Measurements from ENCODE around the gene TPD52L1.

The TPD52L1 gene

DNA sequence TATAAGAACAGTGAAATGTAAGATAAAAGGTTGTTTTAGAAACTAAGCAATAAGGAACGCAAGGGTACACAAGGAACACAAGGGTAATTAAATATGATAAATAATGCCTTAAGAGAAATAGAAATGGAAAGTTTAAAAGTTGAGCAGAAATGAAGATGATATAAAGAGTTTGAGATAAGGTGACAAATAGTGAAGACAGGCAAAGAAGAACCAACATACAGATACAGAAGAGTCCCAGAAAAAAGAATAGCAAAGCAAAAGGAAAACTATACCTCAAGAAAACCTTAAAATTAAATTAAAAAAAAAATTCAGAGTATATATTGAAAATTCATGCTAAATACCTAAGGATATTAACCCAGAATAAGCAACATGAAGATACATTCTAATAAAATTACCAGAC lies 131.8 kb downstream of the TPD52L1 start:
- DNase-seq (ENCODE audit: low read depth in 1 of 2, low spot score in 1 of 2) = no peak

DNA sequence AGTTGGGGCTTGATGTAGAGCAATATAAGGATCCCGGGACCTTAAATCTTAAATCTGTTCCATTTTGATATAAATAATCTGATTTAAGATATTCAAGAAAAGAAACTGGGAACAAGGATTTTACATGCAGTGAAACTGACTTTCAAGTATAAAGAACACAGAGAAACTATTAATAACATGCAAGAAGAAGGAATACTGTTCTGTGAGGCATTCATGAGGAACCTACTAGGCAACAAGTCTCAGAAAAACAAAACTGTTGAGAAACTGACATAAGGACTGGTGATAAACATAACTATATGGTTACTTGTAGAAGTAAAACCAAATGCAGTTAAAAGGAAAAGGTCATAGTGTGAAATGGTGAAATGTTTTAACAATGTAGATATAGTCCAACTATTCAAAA lies 132.4 kb downstream of the TPD52L1 start:
- no peak for DNase-seq (ENCODE audit: low read depth in 1 of 2, low spot score in 1 of 2)
- in situ Hi-C loops (cut with HindIII; ENCODE audit: low pct_unique_long_range_greater_than_20kb, low sequenced_read_pairs) = no loop called here
- no peak for TF ChIP-seq JUND (IDR thresholded peaks at IDR 0.05; ENCODE audit: low read depth)

More for the DNA sequence above, 131.8 kb downstream of the TPD52L1 start:
- in situ Hi-C loops (cut with HindIII; ENCODE audit: low pct_unique_long_range_greater_than_20kb, low sequenced_read_pairs) = no loop called here
- no peak for TF ChIP-seq JUND (IDR thresholded peaks at IDR 0.05; ENCODE audit: low read depth)

DNA sequence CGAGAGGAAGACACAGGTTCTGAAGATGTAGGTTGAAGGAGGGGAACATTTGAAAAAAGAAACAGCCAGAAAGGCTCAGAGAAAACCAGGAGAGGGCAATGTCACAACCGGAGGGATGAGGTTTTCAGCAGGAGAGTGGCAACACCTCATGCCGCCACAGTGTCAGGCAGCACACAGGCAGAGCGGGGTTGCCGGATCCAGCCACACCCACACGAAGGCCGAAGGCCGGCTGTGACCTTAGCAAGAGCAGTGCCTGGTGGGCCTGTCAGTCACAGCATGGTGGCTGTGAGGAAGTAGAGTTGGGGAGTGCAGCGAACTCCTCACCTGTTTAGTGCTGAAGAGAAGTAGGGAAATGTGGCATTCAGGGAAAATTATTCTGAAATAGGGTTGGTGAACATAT lies 134.1 kb downstream of the TPD52L1 start:
- TF ChIP-seq JUND (IDR thresholded peaks at IDR 0.05; ENCODE audit: low read depth) = no peak
- DNase-seq (ENCODE audit: low read depth in 1 of 2, low spot score in 1 of 2) = no peak
- in situ Hi-C loops (cut with HindIII; ENCODE audit: low pct_unique_long_range_greater_than_20kb, low sequenced_read_pairs) = no loop called here

DNA sequence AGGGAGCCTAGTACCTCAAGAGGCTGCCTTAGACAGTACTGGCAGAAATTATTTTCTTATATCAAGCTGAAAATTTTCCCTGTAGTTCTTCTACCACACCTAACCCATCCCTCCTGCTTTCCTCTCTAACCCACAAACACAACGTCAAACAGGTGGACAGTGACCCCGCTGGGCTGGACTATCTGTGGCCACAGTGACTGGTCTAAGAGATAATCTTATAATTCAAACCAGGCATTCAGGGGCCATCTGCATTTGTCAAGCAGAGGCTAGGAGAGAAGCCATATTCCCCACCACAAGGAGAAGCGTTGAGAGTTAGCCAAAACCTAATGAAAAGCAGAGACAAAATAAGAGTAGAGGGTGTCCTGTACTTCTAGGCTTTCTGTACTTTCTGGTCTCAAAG lies 140.0 kb downstream of the TPD52L1 start:
- DNase-seq (ENCODE audit: low read depth in 1 of 2, low spot score in 1 of 2) = no peak
- in situ Hi-C loops (cut with HindIII; ENCODE audit: low pct_unique_long_range_greater_than_20kb, low sequenced_read_pairs) = no loop called here
- no peak for TF ChIP-seq JUND (IDR thresholded peaks at IDR 0.05; ENCODE audit: low read depth)

DNA sequence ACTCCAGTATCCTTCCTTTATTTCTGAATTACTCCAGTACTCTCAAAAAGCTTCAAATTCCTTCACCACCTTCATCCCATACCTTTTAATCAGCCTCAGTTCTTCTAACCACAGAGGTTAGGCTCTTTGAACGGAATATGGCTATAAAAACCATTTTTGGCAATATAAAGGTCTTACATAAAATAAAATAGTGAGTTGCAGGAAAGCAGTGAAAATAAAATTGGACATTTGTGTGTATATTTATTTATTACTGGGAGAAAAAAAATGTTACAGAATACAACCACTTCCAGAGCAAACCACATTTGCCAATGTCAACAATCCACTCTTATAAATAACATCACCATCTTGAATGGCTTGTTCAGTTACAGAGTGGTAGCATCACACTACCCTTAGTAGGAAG lies 140.5 kb downstream of the TPD52L1 start:
- in situ Hi-C loops (cut with HindIII; ENCODE audit: low pct_unique_long_range_greater_than_20kb, low sequenced_read_pairs) = no loop called here
- no peak for DNase-seq (ENCODE audit: low read depth in 1 of 2, low spot score in 1 of 2)
- TF ChIP-seq JUND (IDR thresholded peaks at IDR 0.05; ENCODE audit: low read depth) = no peak

DNA sequence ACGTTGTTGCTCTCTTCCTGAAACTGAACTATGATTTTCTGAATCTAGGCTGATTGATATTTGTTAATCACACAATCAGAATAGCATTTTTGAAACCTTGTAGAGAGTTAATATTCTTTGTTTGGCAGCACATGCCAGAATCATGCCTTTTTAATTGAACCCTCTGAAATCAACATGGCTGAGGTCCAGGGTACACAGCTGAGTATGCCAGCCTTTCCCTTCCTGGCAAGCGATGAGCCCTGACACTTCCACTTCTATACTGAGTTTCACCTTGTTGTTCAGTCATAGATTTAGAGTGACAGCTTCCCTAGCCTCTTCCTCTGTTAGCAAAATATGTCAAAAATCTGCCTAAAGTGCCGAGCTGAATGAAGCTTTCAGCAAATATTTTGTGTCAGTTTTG lies 141.4 kb downstream of the TPD52L1 start:
- no peak for DNase-seq (ENCODE audit: low read depth in 1 of 2, low spot score in 1 of 2)
- TF ChIP-seq JUND (IDR thresholded peaks at IDR 0.05; ENCODE audit: low read depth) = no peak
- in situ Hi-C loops (cut with HindIII; ENCODE audit: low pct_unique_long_range_greater_than_20kb, low sequenced_read_pairs) = no loop called here

DNA sequence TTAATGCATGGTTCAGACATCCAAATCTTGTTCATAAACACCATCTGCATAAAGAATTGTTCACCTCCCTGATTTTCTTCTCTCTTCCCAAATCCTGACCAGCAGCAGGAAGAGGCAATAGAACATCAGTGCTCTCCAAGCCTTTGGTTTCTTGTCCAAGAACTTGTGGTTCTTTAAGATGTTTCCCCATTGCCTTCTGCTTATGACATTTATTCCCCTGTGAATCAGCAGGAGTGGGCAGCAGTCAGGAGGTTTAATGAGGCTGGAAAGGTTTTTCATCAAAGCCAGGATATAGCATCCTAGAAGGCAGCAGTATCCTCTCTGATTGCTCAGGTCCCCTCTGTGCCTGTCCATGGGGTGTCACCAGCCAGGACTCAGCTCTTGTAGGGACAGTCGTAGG lies 142.9 kb downstream of the TPD52L1 start:
- no peak for DNase-seq (ENCODE audit: low read depth in 1 of 2, low spot score in 1 of 2)
- no peak for TF ChIP-seq JUND (IDR thresholded peaks at IDR 0.05; ENCODE audit: low read depth)
- in situ Hi-C loops (cut with HindIII; ENCODE audit: low pct_unique_long_range_greater_than_20kb, low sequenced_read_pairs) = no loop called here

DNA sequence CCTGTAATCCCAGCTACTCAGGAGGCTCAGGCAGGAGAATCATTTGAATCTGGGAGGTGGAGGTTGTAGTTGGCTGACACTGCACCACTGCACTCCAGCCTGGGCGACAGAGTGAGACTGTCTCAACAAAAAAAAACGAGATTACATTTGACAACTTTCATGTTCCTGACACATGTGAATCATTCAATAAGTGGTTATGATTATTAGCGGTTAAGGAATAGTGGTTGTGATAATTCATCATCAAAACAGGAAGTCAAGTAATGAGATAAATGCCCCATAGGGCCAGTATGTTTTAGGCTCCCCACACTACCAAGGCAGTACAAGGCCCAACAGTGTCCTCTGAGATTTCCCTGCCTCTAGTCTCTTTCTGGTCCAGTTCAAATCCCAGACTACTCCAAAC lies 145.7 kb downstream of the TPD52L1 start:
- no peak for TF ChIP-seq JUND (IDR thresholded peaks at IDR 0.05; ENCODE audit: low read depth)
- in situ Hi-C loops (cut with HindIII; ENCODE audit: low pct_unique_long_range_greater_than_20kb, low sequenced_read_pairs) = no loop called here
- no peak for DNase-seq (ENCODE audit: low read depth in 1 of 2, low spot score in 1 of 2)

DNA sequence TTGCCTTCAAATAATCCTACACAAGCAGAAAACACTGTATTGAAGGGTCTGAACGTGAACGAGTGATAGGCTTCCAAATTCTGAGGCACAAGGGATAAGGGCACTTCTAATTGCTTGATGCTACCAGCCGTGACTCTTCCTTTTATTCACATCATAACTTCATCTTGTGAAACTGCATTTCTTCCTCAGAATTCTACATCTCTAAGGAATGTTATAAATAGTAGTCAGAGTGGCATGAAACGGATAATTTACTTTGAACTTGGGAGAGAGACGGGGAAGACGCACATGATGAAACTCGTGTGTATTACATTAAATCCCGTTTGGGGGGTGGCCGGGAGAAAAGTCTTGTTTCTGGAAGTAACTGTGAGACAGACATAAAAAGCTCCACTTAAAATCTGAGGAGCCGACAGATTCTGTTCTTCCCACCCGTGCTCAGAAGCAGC lies 147.4 kb downstream of the TPD52L1 start:
- in situ Hi-C loops (cut with HindIII; ENCODE audit: low pct_unique_long_range_greater_than_20kb, low sequenced_read_pairs) = no loop called here
- no peak for TF ChIP-seq JUND (IDR thresholded peaks at IDR 0.05; ENCODE audit: low read depth)
- peak in 1 of 2 experiments; percentile 9 for DNase-seq (ENCODE audit: low read depth in 1 of 2, low spot score in 1 of 2)

DNA sequence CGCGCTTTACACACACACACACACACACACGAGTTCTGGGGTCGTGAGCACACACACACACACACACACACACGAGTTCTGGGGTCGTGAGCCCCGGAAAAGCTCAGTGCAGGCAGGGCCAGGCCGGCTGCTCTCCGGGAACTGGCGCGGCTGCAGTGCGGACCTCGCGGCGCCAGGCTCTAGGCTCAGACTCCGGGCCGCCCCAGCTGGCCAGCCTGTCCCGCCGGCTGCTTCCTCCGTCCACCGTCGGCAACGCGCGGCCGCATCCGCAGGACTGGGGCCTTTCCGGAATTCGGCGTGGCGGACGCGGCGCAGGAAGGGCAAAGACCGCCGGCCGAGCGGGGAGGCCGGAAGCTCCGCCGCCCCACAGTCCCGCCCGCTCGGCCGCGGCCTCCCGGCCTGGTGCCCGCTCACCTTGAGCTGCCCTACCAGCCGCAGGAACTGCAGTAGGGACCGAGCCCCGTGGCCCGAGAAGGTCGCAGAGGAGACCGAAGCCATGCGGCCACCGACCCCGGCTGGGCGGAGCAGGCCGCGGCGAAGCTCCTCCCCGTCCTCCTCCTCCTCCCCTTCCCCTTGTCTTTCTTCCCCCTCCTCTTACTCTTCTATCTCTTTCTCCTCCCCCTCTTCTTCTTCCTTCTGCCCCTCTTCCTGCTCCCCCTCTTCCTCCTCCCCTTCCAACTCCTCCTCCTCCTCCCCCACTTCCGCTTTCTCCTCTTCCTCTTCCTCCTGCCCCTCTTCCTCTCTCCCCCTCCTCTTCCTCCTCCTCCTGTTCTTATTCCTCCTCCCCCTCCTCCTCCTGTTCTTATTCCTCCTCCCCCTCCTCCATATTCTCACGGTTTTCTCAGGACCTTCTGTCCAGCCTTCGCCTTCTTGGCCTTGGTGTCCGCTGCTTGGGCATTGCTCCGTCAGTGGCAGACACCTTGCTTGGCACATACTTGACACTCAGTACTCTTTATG lies 148.1 kb downstream of the TPD52L1 start, which contains the start of gene HDDC2:
Gene HDDC2, minus strand, starts transcription at position 533 of the 957 bp plus-strand sequence. Its CDS starts 35 bp downstream, at position 498.
- no peak for TF ChIP-seq JUND (IDR thresholded peaks at IDR 0.05; ENCODE audit: low read depth)
- in situ Hi-C loops (cut with HindIII; ENCODE audit: low pct_unique_long_range_greater_than_20kb, low sequenced_read_pairs) = no loop called here
- DNase-seq (ENCODE audit: low read depth in 1 of 2, low spot score in 1 of 2) = peak; percentile 30 to 56

DNA sequence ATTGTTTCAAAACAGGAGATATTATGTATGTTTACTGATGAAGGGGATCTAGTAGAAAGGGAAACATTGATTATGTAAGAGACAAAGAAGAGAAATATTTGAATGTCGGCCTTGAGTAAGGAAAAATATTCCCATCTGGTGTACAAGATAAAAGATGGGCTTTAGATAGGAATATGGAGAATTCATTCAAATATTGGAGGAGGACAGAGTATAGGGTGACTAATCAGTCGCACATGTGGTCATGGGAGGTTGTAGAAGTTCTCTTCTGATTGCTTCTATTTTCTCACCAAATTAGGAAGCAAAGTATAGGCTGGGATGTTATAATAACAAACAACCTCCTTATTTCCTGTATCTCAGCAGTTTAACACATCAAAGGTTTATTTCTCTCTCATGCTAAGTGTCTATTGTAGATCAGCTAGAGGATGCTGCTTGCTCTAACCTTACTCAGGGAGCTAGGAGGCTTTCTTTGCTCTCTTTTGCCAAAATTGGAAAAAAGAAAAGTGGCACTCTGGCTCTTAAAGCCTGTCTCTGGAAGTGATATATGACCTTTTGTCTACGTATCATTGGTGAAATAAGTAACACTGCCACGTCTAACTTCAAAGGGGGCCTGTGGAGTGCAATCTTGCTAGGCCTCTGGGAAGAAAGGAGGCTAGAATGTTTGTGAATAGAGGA lies 149.4 kb downstream of the TPD52L1 start:
- in situ Hi-C loops (cut with HindIII; ENCODE audit: low pct_unique_long_range_greater_than_20kb, low sequenced_read_pairs) = no loop called here
- no peak for TF ChIP-seq JUND (IDR thresholded peaks at IDR 0.05; ENCODE audit: low read depth)
- DNase-seq (ENCODE audit: low read depth in 1 of 2, low spot score in 1 of 2) = no peak

DNA sequence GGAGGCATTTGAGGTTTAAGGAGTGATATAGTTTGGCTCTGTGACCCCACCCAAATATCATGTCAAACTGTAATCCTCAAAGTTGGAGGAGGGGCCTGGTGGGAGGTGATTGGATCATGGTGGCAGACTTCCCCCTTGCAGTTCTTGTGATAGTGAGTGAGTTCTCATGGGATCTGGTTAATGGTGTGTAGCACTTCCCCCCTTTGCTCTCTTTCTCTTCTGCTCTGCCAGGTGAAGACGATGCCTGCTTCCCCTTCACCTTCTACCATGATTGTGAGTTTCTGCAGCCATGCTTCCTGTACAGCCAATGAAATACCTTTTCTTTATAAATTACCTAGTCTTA lies 149.9 kb downstream of the TPD52L1 start:
- in situ Hi-C loops (cut with HindIII; ENCODE audit: low pct_unique_long_range_greater_than_20kb, low sequenced_read_pairs) = no loop called here
- no peak for TF ChIP-seq JUND (IDR thresholded peaks at IDR 0.05; ENCODE audit: low read depth)
- DNase-seq (ENCODE audit: low read depth in 1 of 2, low spot score in 1 of 2) = no peak

Measured in T47D (cell line).